Cortex of kidney (tissue), 1 donor: ENCODE measurements around the gene LUM.

Source experiments
- DNase-seq: peaks from one replicate; lab custom pipeline; 2025; lab: John Stamatoyannopoulos, UW

LUM gene

DNA sequence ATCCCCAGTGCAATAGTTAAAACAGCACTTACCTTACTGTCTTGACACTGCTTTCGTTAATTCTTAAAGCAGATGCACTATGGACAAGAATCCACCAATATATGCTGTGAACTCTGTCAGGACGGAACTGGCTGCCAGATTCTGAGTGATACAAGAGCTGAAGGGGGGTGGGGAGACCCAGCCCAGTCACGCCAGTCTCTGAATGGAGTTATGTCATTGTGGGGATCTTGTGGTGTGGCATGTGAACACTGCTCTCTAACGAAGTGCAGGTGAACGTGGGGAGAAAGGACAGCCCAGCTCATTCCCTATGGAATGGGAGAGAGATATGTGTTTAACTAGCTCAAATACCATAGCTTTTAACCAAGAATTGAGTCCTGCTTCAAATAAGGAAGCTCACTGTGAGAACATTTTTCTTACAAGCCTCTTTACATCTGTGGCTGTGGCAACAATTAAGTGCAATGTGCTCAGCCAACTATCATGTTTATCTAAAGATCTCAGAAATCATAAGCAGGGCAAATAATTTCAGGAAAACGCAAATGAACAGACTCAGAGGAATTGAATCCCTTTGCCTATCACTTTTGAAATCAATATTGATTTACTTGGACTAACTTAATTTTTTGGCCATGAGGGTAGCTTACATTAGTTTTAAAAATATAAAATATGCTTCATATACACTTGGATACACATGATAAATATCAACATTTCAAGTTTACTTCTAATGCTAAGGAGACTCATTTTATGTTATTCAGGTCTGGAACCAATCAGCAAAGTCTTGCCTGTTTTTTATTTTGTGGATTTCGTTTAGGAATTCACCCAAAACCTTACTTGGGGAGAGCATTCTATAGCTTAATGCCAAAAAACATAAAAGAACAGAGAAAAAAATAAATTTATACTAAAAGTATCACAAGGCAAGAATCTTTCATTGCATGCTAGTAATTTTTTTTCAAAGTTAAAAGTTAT lies at the start of gene LUM:
Gene LUM (minus strand): TSS at position 129 of the 960 bp plus-strand sequence. CDS start 2,515 bp downstream, outside the sequence.
- DNase-seq: no peak

DNA sequence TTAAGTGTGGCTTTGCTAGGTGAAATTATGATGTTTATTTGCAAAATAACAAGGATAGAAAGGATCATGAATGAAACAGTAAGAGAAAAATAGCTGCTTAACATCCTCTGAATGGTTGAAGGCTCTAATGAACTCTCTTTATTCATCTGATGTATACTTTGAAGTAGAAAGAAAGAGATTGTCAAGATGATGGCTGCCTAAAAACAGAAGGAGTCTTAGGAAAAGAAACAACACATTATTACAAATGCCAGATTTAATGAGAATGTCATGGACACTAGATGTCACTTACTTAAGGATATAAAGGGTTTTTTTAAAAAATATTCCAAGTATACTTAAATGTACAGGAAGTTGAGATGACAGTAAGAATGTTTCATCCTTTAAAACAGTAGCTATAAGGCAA lies 49.7 kb upstream of the LUM start:
- DNase-seq: no peak

DNA sequence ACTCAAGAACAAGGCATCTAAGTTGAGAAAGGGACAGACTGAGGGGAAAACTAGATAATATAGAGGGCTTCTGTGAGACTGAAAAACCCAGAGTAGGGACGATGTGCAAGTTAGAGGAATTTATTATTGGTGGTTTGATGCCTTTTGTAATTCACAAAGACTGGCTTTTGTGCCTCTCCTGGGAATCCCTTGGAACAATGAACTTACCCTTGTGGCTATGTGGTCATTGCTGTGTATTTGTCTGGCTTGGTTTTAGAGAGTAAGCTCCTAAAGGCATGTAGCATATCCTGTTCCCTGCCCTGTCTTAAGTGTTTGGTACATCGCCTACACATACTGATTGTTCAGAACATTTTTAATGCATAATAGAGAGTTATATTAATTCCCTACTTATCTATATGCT lies 44.7 kb upstream of the LUM start:
- no peak for DNase-seq

GRCh38 chr12:91154131-91154530 lies 42.8 kb upstream of the LUM start:
- DNase-seq: no peak

- no peak for DNase-seq
These were observed 32.8 kb upstream of the LUM start for GRCh38 chr12:91144053-91144452.

DNA sequence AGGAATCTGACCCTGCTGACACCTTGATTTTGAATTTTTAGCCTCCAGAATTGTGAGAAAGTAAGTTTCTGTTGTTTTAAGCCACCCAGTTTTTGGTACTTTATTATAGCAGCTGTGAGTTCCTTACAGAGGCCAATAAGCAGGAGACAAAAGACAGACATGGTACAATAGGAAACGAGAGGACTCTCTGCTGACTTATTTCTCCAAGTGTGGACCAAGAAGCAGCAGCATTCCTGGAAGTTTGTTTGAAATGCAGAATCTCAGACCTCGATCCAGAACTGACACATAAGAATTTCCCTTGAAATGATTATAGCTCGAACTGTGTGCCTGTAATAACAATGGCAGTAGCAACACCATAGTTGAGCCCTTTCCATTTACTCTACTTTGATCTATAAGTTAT lies 31.9 kb upstream of the LUM start:
- DNase-seq: no peak

GRCh38 chr12:91142221-91142631 lies 30.9 kb upstream of the LUM start:
- DNase-seq: no peak

GRCh38 chr12:91140026-91140931 lies 29.0 kb upstream of the LUM start:
- no peak for DNase-seq

DNA sequence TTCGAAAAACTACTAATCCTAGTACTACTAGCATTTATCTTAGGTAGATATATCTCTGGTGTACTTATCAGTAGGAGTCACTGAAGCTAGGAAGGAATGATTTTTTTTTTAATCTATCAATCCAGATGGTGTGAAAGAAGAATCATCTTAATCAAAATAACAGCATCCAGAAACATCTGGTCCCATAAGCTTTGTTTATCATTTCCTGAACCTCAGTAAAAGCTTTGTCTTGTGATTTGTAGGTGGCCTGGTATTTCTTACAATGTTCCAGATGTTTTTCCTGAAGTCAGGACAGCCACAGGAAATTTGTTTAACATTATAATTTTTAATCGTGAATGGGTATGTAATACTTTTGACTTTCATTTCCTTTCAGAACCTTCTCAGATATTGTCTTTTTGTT lies 28.0 kb upstream of the LUM start:
- DNase-seq: no peak

GRCh38 chr12:91138337-91138920 lies 27.1 kb upstream of the LUM start:
- no peak for DNase-seq

GRCh38 chr12:91133871-91134270 lies 22.6 kb upstream of the LUM start:
- no peak for DNase-seq

- no peak for DNase-seq
These were observed 18.5 kb upstream of the LUM start for GRCh38 chr12:91129662-91130362.

DNA sequence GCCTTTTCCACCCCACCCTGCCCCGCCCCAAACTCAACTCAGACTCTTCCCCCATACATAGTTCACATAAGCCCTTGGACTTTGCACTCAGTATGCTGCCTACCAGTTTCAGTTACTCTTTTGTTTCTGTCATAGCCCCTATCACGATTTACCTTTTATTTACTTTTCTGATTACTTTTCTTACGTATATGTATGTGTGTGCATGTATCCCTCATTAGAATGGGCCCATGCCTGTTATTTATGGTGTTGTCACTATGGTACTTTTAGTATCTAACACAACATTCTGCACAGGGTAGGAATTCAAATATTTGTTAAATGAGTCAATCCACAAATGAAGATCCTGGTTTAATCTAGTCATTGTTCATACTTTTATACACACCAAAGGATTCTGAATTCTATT lies 16.5 kb upstream of the LUM start:
- no peak for DNase-seq

GRCh38 chr12:91127306-91127705 lies 16.0 kb upstream of the LUM start:
- no peak for DNase-seq

GRCh38 chr12:91126516-91126915 lies 15.2 kb upstream of the LUM start:
- DNase-seq: no peak

- DNase-seq: no peak
These were observed 12.1 kb upstream of the LUM start for GRCh38 chr12:91123236-91123916.

GRCh38 chr12:91120781-91121180 lies 9.5 kb upstream of the LUM start:
- no peak for DNase-seq

DNA sequence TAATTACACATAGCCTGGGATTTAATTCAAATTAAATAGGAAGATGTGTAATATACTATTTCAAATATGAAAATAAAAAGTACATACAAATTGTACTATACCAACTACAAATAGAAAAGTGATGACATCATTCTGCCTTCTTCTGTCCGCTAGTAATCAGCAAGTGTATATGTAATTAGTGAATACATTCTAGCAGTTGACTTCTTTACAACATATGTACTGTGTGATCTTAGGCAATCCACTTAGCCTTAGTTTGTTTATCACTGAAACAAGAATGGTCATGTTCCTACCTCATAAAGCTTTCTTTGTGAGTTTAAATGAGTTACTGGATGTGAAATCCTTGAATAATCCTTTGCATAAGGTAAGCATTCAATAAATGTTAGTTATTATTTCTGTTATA lies 7.8 kb upstream of the LUM start:
- no peak for DNase-seq

GRCh38 chr12:91113621-91114020 lies 2.3 kb upstream of the LUM start:
- no peak for DNase-seq

- no peak for DNase-seq
These were observed 876 bp downstream of the LUM start for GRCh38 chr12:91110311-91110924.
